MM.1S (cell line): ENCODE measurements around the gene KIAA1217.
A peak's percentile ranks its signal among the peaks of the same experiment; 100 is the strongest.
"Not testable (repeated sequence)": the region's sequence is repeated elsewhere in the genome, so short reads cannot be mapped to it uniquely, and the experiment has no call there.

Source experiments
- DNase-seq: peaks from one replicate; pipeline ENCODE4 v3.0.0-alpha.2; 2015
- H2AFZ ChIP-seq: fragments of 300-600 bp; sonication (generic); 2 replicates; pipeline ENCODE4 v1.6.0; 2016; ENCODE audit warnings: antibody characterized with exemption, low read length
- H3F3A ChIP-seq: fragments of 300-600 bp; sonication (generic); 2 replicates; pipeline ENCODE4 v1.6.1; 2016; ENCODE audit warnings: mild to moderate bottlenecking, antibody characterized with exemption, low read length, moderate library complexity, mixed read lengths; ENCODE audit not compliant: insufficient read depth
- H3K27ac ChIP-seq: fragments of 300-600 bp; sonication (generic); 2 replicates; pipeline ENCODE4 v1.5.1; 2016; ENCODE audit warnings: mild to moderate bottlenecking, low read length
- H3K27me3 ChIP-seq: fragments of 300-600 bp; sonication (generic); replicated peaks from 2 replicates; pipeline ENCODE4 v1.6.0; 2016; ENCODE audit warnings: low read length; ENCODE audit not compliant: insufficient read depth
- H3K36me3 ChIP-seq: fragments of 300-600 bp; sonication (generic); replicated peaks from 2 replicates; pipeline ENCODE4 v1.6.1; 2016; ENCODE audit warnings: mild to moderate bottlenecking, low read length, mixed read lengths; ENCODE audit not compliant: insufficient read depth
- H3K4me1 ChIP-seq: fragments of 300-600 bp; sonication (generic); 2 replicates; pipeline ENCODE4 v1.6.1; 2016; ENCODE audit warnings: low read length, mixed read lengths
- H3K4me2 ChIP-seq: fragments of 300-600 bp; sonication (generic); 2 replicates; pipeline ENCODE4 v1.6.0; 2016; ENCODE audit warnings: low read depth, low read length
- H3K4me3 ChIP-seq: fragments of 300-600 bp; sonication (generic); 2 replicates; pipeline ENCODE4 v1.5.1; 2016; ENCODE audit warnings: low read length, mixed read lengths
- H3K79me2 ChIP-seq: fragments of 300-600 bp; sonication (generic); 2 replicates; pipeline ENCODE4 v1.6.1; 2016; ENCODE audit warnings: mixed run types, low read length, mixed read lengths
- H3K9ac ChIP-seq: fragments of 300-600 bp; sonication (generic); 2 replicates; pipeline ENCODE4 v1.6.1; 2016; ENCODE audit warnings: low read length, mixed read lengths
- H3K9me2 ChIP-seq: fragments of 300-600 bp; sonication (generic); replicated peaks from 2 replicates; pipeline ENCODE4 v1.6.1; 2016; ENCODE audit warnings: mild to moderate bottlenecking, low read length, mixed read lengths; ENCODE audit not compliant: insufficient read depth
- H3K9me3 ChIP-seq: fragments of 300-600 bp; sonication (generic); replicated peaks from 2 replicates; pipeline ENCODE4 v1.6.1; 2016; ENCODE audit warnings: mild to moderate bottlenecking, low read length, mixed read lengths; ENCODE audit not compliant: insufficient read depth
- H4K20me1 ChIP-seq: fragments of 300-600 bp; sonication (generic); 2 replicates; pipeline ENCODE4 v1.6.1; 2016; ENCODE audit warnings: mild to moderate bottlenecking, low read length, moderate library complexity, mixed read lengths; ENCODE audit not compliant: insufficient read depth
- CTCF ChIP-seq: fragments of 300-600 bp; sonication (generic); IDR thresholded peaks from 2 replicates; pipeline ENCODE4 v1.5.1; 2016; ENCODE audit warnings: antibody characterized with exemption, low read length, mixed read lengths
- EZH2 ChIP-seq: fragments of 300-600 bp; sonication (generic); optimal IDR thresholded peaks from 2 replicates; pipeline ENCODE3; 2017; ENCODE audit warnings: low read depth, mild to moderate bottlenecking, antibody characterized with exemption, low read length, mixed read lengths
- EZH2phosphoT487 ChIP-seq: fragments of 300-600 bp; sonication (generic); IDR thresholded peaks from 2 replicates; pipeline ENCODE4 v1.6.1; 2018; ENCODE audit warnings: antibody characterized with exemption, low read length

KIAA1217 gene

GRCh38 chr10:24481241-24481640 is 272.3 kb downstream of the KIAA1217 start:
- Histone ChIP-seq H3K27me3 (no peaks in the 10 kb centered on the region), H3K4me2 (no peak overlapping the region), H3K27ac (no peak overlapping the region), H2AFZ (no peak overlapping the region), H3K9ac (no peak overlapping the region), H3K4me1 (peaks cover 9% of the 10 kb centered on the region), H4K20me1 (no peaks in the 10 kb centered on the region), H3K4me3 (no peak overlapping the region), H3F3A (no peaks in the 10 kb centered on the region), H3K79me2 (peaks cover 60% of the 10 kb centered on the region), H3K36me3 (0 out of 2 replicates have a peak, but pooled peaks cover 3% of the 10 kb centered on the region), H3K9me2 (no peaks in the 10 kb centered on the region), H3K9me3 (no peaks in the 10 kb centered on the region)
- no peak for DNase-seq
- TF ChIP-seq EZH2 = no peak
- no peak for TF ChIP-seq CTCF
- TF ChIP-seq EZH2phosphoT487 = no peak

- not testable (repeated sequence) for H2AFZ ChIP-seq, H3K9ac ChIP-seq, H3K9me3 ChIP-seq, H3K27ac ChIP-seq, H3K9me2 ChIP-seq, H3K4me2 ChIP-seq, H4K20me1 ChIP-seq, DNase-seq, H3K36me3 ChIP-seq, H3F3A ChIP-seq, H3K4me3 ChIP-seq, H3K27me3 ChIP-seq, H3K4me1 ChIP-seq
- H3K79me2 ChIP-seq = peaks cover 49% of the 10 kb centered on the region
Observed at GRCh38 chr10:24482713-24483112, 273.8 kb downstream of the KIAA1217 start.

GRCh38 chr10:24483701-24484100 is 274.8 kb downstream of the KIAA1217 start:
- H3K36me3 ChIP-seq = no peaks in the 10 kb centered on the region
- H4K20me1 ChIP-seq = no peaks in the 10 kb centered on the region
- H3K9me2 ChIP-seq = no peaks in the 10 kb centered on the region
- H3K4me2 ChIP-seq = peak overlapping the region; percentile 44; the same call in 1 of the 2 replicates
- H3F3A ChIP-seq = no peaks in the 10 kb centered on the region
- H2AFZ ChIP-seq = no peak overlapping the region
- TF ChIP-seq CTCF (no peak), EZH2 (no peak), EZH2phosphoT487 (no peak)
- no peak overlapping the region for H3K4me3 ChIP-seq
- DNase-seq = peak; percentile 69
- H3K4me1 ChIP-seq = peaks cover 9% of the 10 kb centered on the region
- no peaks in the 10 kb centered on the region for H3K27me3 ChIP-seq
- no peaks in the 10 kb centered on the region for H3K9me3 ChIP-seq
- H3K79me2 ChIP-seq = peaks cover 39% of the 10 kb centered on the region
- H3K27ac ChIP-seq = peak overlapping the region; percentile 5; the same call in 1 of the 2 replicates
- H3K9ac ChIP-seq = no peak overlapping the region

GRCh38 chr10:24484771-24485170 is 275.8 kb downstream of the KIAA1217 start:
- no peak for TF ChIP-seq EZH2phosphoT487
- TF ChIP-seq CTCF = no peak
- no peak for TF ChIP-seq EZH2
- Histone ChIP-seq H3F3A (no peaks in the 10 kb centered on the region), H3K9ac (no peak overlapping the region), H3K4me1 (peaks cover 9% of the 10 kb centered on the region), H3K36me3 (no peaks in the 10 kb centered on the region), H3K9me3 (no peaks in the 10 kb centered on the region), H2AFZ (no peak overlapping the region), H3K27ac (no peak overlapping the region), H4K20me1 (no peaks in the 10 kb centered on the region), H3K27me3 (no peaks in the 10 kb centered on the region), H3K9me2 (no peaks in the 10 kb centered on the region), H3K4me2 (no peak overlapping the region), H3K79me2 (peaks cover 29% of the 10 kb centered on the region), H3K4me3 (no peak overlapping the region)
- no peak for DNase-seq
